GM13976 (cell line): ENCODE results near the gene DDX51.

Experiments
- DNase-seq: peaks from one replicate; pipeline ENCODE4 v3.0.0; 2012; ENCODE audit warnings: low spot score
- in situ Hi-C: fragments of 300-500 bp; cut with MboI; formaldehyde crosslinking; loops from one replicate; pipeline ENCODE4 v1.12.0; 2022; ENCODE audit warnings: low sequenced_read_pairs, mixed read lengths, inconsistent platforms; ENCODE audit not compliant: unreplicated experiment
- TF ChIP-seq, protein P1 (sequence below): IDR thresholded peaks from 2 replicates; pipeline ENCODE4 v1.5.1; 2012; ENCODE audit warnings: borderline replicate concordance, mild to moderate bottlenecking; ENCODE audit not compliant: insufficient read depth; ENCODE audit errors: extremely low read depth, missing control alignments, control extremely low read depth

The DDX51 gene

DNA sequence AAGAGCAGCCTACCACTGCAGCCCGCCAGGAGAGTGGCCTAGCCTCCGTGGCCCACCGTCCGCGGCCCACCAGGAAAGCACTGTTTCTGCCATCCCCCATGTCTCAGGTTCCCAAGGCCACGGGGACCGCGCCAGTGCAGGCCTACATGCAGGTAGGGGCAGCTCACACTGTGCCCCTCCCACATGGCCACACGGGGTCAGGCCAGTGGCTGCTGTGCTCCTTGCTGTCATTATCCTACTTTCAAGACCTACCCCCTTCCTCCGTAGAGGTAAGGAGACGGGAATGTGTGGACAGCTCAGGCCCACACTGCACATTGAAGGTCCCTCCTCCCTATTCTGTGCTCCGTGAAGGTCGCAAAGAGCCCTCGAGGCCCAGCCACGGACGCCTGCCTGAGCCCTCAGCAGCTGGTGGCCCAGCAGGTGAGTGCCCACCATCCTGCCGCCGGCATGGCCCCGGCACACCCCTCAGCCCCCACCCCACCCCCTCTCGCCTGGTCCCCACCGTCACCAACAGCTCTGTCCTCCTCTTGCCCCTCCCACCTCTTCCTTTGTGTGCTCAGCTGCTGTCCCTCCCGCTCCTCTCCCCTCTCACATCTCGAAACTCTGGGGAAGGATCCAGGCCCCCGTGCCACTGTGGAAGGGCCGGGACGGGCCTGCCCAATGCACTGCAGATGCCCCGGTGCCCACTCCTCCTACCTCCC is 10.0 kb downstream of the DDX51 start:
- DNase-seq = no peak
- TF ChIP-seq, protein P1, sequence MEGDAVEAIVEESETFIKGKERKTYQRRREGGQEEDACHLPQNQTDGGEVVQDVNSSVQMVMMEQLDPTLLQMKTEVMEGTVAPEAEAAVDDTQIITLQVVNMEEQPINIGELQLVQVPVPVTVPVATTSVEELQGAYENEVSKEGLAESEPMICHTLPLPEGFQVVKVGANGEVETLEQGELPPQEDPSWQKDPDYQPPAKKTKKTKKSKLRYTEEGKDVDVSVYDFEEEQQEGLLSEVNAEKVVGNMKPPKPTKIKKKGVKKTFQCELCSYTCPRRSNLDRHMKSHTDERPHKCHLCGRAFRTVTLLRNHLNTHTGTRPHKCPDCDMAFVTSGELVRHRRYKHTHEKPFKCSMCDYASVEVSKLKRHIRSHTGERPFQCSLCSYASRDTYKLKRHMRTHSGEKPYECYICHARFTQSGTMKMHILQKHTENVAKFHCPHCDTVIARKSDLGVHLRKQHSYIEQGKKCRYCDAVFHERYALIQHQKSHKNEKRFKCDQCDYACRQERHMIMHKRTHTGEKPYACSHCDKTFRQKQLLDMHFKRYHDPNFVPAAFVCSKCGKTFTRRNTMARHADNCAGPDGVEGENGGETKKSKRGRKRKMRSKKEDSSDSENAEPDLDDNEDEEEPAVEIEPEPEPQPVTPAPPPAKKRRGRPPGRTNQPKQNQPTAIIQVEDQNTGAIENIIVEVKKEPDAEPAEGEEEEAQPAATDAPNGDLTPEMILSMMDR = no peak
- in situ Hi-C loops = no loop called here

DNA sequence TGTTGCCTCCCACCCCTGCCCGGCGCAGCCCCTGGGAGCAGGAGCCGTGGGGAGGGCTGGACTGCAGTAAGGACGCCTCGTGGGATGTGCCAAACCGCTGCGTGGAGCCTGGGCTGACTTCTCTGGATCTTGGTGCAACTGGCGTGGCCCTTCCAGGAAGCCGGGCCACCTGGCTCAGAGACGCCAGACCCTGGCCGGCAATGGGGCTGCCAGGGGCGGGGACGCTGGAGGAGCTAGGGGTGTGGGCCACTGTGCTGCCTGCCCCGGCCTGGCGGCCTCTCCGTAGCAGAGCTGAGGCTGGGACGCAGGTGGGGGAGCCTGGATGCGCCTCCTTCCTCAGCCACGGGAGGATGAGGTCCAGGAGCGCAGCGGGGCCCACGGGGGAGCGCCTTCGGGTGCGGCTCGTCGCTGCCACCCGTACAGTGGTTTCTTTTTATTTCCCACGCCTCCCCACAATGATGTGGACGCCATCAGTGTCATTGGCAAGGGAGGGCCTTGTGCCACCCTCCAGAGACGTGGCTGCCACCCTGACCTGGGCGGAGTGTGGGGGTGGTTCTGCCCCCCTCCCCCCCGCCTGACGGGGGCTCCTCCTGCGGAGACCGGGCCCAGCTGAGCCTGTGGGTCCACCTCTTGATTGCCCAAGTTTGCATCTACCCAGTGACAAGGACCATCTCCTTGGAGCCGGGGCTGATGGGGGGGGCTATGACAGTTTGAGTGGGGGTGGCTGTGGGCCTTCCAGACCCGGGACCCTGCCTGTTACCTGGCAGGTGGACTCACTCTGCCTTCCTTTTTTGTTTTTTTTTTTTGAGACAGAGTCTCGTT is 11.3 kb downstream of the DDX51 start:
- in situ Hi-C loops = no loop called here
- TF ChIP-seq, protein P1 = no peak
- no peak for DNase-seq

DNA sequence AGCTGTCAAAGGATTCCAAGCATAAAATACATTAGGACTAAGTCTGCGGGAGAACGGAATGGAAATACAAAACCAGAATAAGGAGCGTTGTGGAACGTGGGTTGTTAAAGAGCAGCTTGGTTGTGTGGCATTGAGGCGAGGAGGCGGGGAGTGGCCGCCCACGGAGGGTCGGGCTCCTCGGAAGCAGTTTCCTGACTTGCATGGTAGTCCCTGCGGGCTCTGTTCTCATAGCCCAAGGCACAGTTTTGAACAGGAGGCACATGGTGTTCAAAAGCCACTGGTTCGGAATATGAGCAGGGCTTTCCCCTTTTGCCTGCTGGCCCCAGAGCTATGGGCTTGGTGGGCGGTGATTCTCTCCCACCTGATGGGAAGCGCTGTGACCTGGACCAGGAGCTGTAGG is 12.2 kb downstream of the DDX51 start:
- no peak for DNase-seq
- TF ChIP-seq, protein P1 = no peak
- in situ Hi-C loops = no loop called here

DNA sequence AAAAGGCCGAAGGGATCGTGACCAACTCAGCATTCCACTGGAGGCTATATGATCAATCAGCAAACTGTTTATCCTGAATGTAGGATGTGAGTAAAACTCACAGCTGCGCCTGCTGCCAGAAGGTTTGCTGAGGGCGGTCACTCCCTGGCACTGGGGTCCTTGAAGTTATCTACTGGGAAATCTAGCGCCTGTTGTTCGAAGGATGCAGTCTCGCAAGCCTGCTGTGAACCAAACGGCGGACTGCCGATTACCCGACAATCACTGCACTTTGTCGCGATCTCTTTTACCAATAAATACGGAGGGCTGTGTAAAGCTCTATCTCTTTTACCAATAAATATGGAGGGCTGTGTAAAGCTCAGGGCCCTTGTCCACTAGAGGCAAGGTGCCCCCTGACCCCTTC is 12.9 kb downstream of the DDX51 start:
- in situ Hi-C loops = no loop called here
- TF ChIP-seq, protein P1 = no peak
- no peak for DNase-seq

DNA sequence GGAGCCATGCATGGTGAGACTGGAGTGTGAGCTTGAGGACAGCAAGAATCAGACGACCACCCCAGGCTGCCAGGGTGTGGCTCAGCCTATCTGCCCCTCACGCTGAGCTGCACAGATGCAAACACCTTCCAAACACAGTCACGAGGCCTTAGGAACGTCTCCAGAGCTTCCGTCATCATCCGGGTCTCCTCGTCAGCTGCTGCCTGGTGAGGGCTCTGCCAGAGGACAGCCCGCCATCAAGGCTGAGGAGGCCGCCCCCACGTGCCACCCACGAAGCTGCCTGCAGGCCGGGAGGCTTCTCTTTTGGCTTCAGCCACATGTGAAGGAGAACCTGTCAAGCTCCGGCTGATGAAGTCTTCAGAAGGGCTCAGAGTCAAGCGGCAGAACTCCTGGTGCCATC is 13.4 kb downstream of the DDX51 start:
- DNase-seq = no peak
- in situ Hi-C loops = no loop called here
- TF ChIP-seq, protein P1 = no peak

DNA sequence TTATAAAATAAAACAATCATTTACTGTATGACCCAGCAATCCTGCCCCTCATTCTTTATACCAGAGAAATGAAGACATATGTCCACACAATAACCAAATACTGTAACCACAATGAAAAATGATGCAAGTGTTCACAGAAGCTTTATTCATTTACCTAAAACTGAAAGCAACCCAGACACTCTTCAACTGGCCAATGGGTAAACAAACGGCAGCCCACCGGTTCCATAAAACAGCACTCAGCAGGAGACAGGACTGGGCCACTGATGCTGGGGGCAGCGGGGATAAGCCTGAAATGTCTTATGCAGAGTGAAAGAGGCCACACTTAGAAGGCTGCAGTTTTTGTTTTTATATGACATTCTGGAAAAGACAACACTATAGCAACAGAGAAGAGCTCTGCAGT is 15.1 kb downstream of the DDX51 start:
- TF ChIP-seq, protein P1 = no peak
- DNase-seq = no peak
- in situ Hi-C loops = no loop called here
